HTERT RPE-1 (cell line): ENCODE measurements around the gene NEIL1.
"Not testable (repeated sequence)": the region's sequence is repeated elsewhere in the genome, so short reads cannot be mapped to it uniquely, and the experiment has no call there.

Experiments used
- in situ Hi-C: fragments of 300-500 bp; cut with MboI; formaldehyde crosslinking; loops from 4 replicates; pipeline ENCODE4 v1.14.3; 2020; ENCODE audit warnings: low sequenced_read_pairs

The NEIL1 gene

DNA sequence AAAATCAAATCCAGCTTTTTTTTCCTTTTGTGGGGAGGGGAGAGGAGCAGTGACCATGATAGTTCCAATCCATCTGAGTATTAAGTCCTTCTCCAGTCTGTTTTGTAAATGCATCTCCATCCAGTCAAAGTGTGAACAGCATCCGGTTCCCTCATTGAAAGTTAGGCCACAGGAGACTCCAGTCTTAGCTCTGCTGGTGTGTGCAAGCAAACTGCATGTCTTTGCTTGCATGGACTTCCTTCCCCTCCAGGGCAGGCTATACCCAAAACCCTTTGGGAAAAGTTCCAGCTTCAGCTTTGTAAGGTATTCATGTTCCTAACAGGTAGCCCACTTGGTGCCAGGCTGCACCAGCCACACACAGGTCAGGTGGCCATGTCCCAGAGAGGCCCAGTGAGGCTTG lies 24.6 kb downstream of the NEIL1 start:
- in situ Hi-C loops, result no loop called here

DNA sequence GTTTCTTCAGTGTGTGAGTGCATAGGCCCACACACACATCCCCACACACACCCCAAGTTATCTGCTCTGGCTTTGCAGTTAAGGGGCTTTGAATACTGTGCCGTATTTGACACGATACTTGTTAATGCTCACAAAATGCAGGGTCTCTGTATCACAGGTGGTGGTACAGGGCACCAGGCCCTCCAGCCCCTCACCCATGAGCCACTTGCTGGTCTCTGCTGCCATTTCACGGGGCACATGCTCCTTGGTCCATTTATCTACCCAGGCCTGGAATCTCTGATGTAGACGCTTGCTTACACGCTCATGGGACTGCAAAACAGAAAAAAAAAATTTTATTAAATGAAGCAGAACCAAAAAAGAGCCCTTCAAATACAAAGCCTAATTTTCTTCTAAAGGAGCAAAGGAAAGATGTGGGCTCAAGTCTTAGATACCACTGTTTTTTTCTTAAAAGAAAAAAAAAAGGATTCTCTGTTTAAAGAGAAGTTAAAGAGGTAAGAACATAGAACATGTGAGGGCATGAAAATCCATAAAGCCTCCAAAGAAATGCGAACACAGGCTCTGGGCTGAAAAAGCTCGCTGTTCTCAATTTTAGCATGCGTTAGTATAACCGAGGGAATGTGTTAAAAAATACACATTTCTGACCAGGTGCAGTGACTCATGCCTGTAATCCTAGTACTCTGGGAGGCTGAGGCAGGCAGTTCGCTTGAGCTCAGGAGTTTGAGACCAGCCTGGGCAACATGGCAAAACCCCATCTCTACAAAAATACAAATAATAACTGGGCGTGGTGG lies 25.3 kb downstream of the NEIL1 start:
- in situ Hi-C loops, result no loop called here

DNA sequence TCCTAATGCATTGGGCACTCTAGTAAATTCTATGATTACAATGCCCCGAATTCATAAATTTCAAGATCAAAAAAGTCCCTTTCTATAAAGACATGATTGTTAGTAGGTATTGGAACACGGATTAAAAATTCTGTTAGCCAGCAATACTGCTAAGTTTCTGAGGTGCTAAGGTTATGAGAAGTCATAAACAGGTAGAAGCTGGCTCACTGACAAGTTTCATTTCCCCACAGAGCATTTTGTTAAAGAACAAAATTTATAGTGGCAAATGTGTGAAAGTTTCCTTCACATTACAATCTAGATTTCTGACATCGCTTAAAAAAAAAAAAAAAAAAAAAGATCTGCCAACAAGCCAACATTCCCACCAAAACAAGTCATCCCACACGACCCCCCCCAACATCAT lies 33.9 kb downstream of the NEIL1 start:
- in situ Hi-C loops, result no loop called here

GRCh38 chr15:75383986-75384385 lies 37.1 kb downstream of the NEIL1 start:
- in situ Hi-C loops, result not testable (repeated sequence)

DNA sequence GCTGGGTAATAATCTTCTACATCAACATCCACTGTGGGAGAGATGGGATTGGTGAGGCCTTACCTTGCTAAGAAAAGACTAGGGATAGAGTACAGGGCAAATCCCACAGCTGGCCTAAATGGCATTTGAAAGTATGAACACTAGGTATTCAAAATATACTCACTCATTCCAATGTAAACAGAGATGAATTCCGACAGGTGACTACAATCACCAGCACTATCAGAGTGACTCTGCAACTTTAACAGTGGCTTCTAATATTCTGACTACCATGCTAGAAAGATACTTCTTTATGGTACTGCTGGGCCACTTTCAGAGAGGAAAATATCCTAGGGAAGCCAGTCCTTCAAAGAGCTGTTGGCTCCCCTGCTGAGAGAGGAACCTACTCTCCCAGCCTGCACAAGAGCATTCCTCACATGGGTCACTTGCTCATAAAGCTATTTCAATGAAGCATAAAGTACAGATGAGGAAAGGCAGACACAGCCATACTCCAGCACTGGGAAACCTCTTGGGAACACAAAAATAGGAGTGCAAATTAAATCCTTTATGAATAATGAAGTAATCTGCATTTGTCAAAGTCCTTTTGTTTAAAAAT lies 43.0 kb downstream of the NEIL1 start:
- in situ Hi-C loops, result no loop called here

- in situ Hi-C loops, result no loop called here
These were observed 50.7 kb downstream of the NEIL1 start for GRCh38 chr15:75397494-75397893.

- in situ Hi-C loops, result no loop called here
These were observed 57.1 kb downstream of the NEIL1 start for GRCh38 chr15:75403892-75404291.
